Loucy (cell line): ENCODE data around the gene MAD1L1.

Experiments used
- H2AFZ ChIP-seq: fragments of 200-600 bp; sonication (generic); 2 replicates; pipeline ENCODE4 v1.6.0; 2016; ENCODE audit warnings: antibody characterized with exemption, mild to moderate bottlenecking, low read length, moderate library complexity
- H3F3A ChIP-seq: fragments of 200-600 bp; 2 replicates; pipeline ENCODE4 v1.6.0; 2016; ENCODE audit warnings: antibody characterized with exemption, low read depth, mild to moderate bottlenecking
- H3K27me3 ChIP-seq: fragments of 200-600 bp; sonication (generic); 2 replicates; pipeline ENCODE4 v1.6.1; 2014; ENCODE audit warnings: low read length, mild to moderate bottlenecking; ENCODE audit not compliant: insufficient read depth, poor library complexity, severe bottlenecking
- H3K36me3 ChIP-seq: fragments of 200-600 bp; sonication (generic); 2 replicates; pipeline ENCODE4 v1.6.1; 2016; ENCODE audit warnings: low read length; ENCODE audit not compliant: insufficient read depth
- H3K4me1 ChIP-seq: fragments of 200-600 bp; sonication (generic); 2 replicates; pipeline ENCODE4 v1.5.1; 2014; ENCODE audit warnings: low read length, mild to moderate bottlenecking; ENCODE audit not compliant: insufficient read depth, poor library complexity, severe bottlenecking
- H3K4me2 ChIP-seq: fragments of 200-600 bp; sonication (generic); 2 replicates; pipeline ENCODE4 v1.6.0; 2014; ENCODE audit warnings: antibody characterized with exemption, low read length, low read depth, mild to moderate bottlenecking; ENCODE audit not compliant: poor library complexity, severe bottlenecking
- H3K4me3 ChIP-seq: fragments of 200-600 bp; sonication (generic); 2 replicates; pipeline ENCODE4 v1.5.1; 2014; ENCODE audit warnings: low read length, mild to moderate bottlenecking, mixed read lengths; ENCODE audit not compliant: poor library complexity, severe bottlenecking
- H3K79me2 ChIP-seq: fragments of 200-600 bp; sonication (generic); 2 replicates; pipeline ENCODE4 v1.6.1; 2014; ENCODE audit warnings: low read length; ENCODE audit not compliant: insufficient read depth
- H3K9ac ChIP-seq: fragments of 200-600 bp; sonication (generic); 2 replicates; pipeline ENCODE4 v1.6.0; 2014; ENCODE audit warnings: mild to moderate bottlenecking, low read depth, low read length, moderate library complexity; ENCODE audit not compliant: poor library complexity, severe bottlenecking
- H3K9me2 ChIP-seq: fragments of 200-600 bp; sonication (generic); replicated peaks from 2 replicates; pipeline ENCODE4 v1.6.1; 2016; ENCODE audit warnings: low read depth, low read length, mixed read lengths
- H3K9me3 ChIP-seq: fragments of 200-600 bp; sonication (generic); 2 replicates; pipeline ENCODE4 v1.6.1; 2014; ENCODE audit warnings: mild to moderate bottlenecking, antibody characterized with exemption, low read length, low read depth; ENCODE audit not compliant: insufficient read depth
- H4K20me1 ChIP-seq: fragments of 200-600 bp; sonication (generic); 2 replicates; pipeline ENCODE4 v1.6.0; 2014; ENCODE audit warnings: antibody characterized with exemption, low read length, mild to moderate bottlenecking; ENCODE audit not compliant: insufficient read depth, poor library complexity, severe bottlenecking
- EZH2phosphoT487 ChIP-seq: fragments of 200-600 bp; IDR thresholded peaks from 2 replicates; pipeline ENCODE4 v1.6.1; 2018; ENCODE audit warnings: antibody characterized with exemption, mild to moderate bottlenecking, moderate library complexity, borderline replicate concordance
- TF ChIP-seq, protein P1 (sequence below): fragments of 200-600 bp; sonication (generic); conservative IDR thresholded peaks from 2 replicates; pipeline ENCODE4 v1.5.1; 2014; ENCODE audit warnings: mild to moderate bottlenecking, antibody characterized with exemption, low read length

The MAD1L1 gene

DNA sequence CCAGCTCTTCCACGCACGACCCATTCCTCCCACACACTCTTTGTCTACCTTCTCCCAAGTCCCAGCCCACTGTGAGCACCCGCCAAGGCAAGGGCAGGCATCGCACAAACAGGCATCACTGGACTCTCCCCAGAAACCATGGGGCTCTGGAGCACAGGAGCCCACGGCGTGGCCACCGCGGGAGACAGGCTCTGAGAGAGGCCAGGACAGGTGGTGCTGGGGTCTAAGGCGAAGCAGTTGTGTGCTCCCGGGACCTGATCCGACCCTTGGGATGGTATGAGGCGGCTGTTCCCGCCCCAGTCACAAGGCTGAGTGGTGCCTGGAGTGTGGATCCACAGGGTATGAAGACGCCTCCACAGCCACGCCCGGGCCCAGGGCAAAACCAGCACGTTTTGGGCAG lies 156.9 kb downstream of the MAD1L1 start:
- Histone ChIP-seq H4K20me1 (no peaks in the 10 kb centered on the region), H3K4me2 (no peak overlapping the region), H3K9ac (no peak overlapping the region), H2AFZ (no peak overlapping the region), H3K36me3 (peaks cover 6% of the 10 kb centered on the region; the same call in 1 of the 2 replicates), H3F3A (no peaks in the 10 kb centered on the region), H3K27me3 (no peaks in the 10 kb centered on the region), H3K9me2 (no peaks in the 10 kb centered on the region), H3K9me3 (no peaks in the 10 kb centered on the region), H3K4me1 (no peaks in the 10 kb centered on the region), H3K79me2 (no peaks in the 10 kb centered on the region), H3K4me3 (no peak overlapping the region)
- no peak for TF ChIP-seq EZH2phosphoT487
- TF ChIP-seq, protein P1, sequence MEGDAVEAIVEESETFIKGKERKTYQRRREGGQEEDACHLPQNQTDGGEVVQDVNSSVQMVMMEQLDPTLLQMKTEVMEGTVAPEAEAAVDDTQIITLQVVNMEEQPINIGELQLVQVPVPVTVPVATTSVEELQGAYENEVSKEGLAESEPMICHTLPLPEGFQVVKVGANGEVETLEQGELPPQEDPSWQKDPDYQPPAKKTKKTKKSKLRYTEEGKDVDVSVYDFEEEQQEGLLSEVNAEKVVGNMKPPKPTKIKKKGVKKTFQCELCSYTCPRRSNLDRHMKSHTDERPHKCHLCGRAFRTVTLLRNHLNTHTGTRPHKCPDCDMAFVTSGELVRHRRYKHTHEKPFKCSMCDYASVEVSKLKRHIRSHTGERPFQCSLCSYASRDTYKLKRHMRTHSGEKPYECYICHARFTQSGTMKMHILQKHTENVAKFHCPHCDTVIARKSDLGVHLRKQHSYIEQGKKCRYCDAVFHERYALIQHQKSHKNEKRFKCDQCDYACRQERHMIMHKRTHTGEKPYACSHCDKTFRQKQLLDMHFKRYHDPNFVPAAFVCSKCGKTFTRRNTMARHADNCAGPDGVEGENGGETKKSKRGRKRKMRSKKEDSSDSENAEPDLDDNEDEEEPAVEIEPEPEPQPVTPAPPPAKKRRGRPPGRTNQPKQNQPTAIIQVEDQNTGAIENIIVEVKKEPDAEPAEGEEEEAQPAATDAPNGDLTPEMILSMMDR = no peak

- no peak overlapping the region for H3K9ac ChIP-seq
- H3K27me3 ChIP-seq = no peaks in the 10 kb centered on the region
- H3K4me1 ChIP-seq = no peaks in the 10 kb centered on the region
These were observed 158.1 kb downstream of the MAD1L1 start for GRCh38 chr7:2074691-2075090.

DNA sequence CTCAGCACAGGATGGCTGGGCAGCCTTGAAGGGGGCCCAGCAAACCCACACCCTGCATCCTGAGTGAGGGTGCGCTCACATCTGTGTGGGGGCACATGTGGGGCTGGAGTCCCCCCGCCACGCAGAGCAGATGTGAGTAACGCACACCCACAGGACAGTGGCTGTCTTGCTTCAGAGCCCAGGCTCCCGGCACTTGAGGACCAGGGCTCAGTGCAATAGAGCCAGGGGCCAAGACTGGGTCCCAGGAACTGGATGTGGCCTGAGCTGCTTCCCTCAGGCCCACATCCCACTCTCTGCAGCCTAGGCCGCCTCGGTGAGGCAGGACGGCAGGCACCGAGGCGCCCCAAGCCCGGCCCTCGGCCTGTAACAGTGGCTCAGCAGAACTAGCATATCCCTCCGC lies 159.9 kb downstream of the MAD1L1 start:
- no peaks in the 10 kb centered on the region for H3K27me3 ChIP-seq
- H3K79me2 ChIP-seq = no peaks in the 10 kb centered on the region
- no peaks in the 10 kb centered on the region for H4K20me1 ChIP-seq
- H3K4me1 ChIP-seq = no peaks in the 10 kb centered on the region
- H2AFZ ChIP-seq = no peak overlapping the region
- peaks cover 14% of the 10 kb centered on the region; the same call in 1 of the 2 replicates for H3K36me3 ChIP-seq
- no peak overlapping the region for H3K4me3 ChIP-seq
- H3K4me2 ChIP-seq = no peak overlapping the region
- H3F3A ChIP-seq = no peaks in the 10 kb centered on the region
- no peak overlapping the region for H3K9ac ChIP-seq
- no peaks in the 10 kb centered on the region for H3K9me2 ChIP-seq
- no peaks in the 10 kb centered on the region for H3K9me3 ChIP-seq
- TF ChIP-seq, protein P1 = no peak
- TF ChIP-seq EZH2phosphoT487 = no peak

More at GRCh38 chr7:2074691-2075090, 158.1 kb downstream of the MAD1L1 start:
- TF ChIP-seq, protein P1 = no peak
- TF ChIP-seq EZH2phosphoT487 = no peak
- Histone ChIP-seq H3K36me3 (peaks cover 6% of the 10 kb centered on the region; the same call in 1 of the 2 replicates), H4K20me1 (no peaks in the 10 kb centered on the region), H3K79me2 (no peaks in the 10 kb centered on the region), H2AFZ (no peak overlapping the region), H3K4me3 (no peak overlapping the region), H3K4me2 (no peak overlapping the region), H3K9me3 (no peaks in the 10 kb centered on the region), H3F3A (no peaks in the 10 kb centered on the region), H3K9me2 (no peaks in the 10 kb centered on the region)
